ENCODE measurements around the gene ATP10D.
"Not testable (repeated sequence)": the region's sequence is repeated elsewhere in the genome, so short reads cannot be mapped to it uniquely, and the experiment has no call there.

ATP10D gene

GRCh38 chr4:47482326-47482725 lies 2.7 kb upstream of the ATP10D start:
- TF ChIP-seq CTCF (IDR thresholded peaks at IDR 0.05), result no peak
- H3K36me3 ChIP-seq, result no peaks in the 10 kb centered on the region
- intact Hi-C loops (cut with DNase I; ENCODE audit: low total_unique reads), result loop anchor here (1.0 kb wide), 1 partner anchor 18 kb away; no protein-coding TSS in a partner anchor
- no peaks in the 10 kb centered on the region for H3K9me3 ChIP-seq
- H3K4me3 ChIP-seq, result no peak overlapping the region
- H3K27ac ChIP-seq, result no peak overlapping the region
- no peak for DNase-seq
- H3K27me3 ChIP-seq, result no peaks in the 10 kb centered on the region
- peaks cover 0 to 15% (median 2%) of the 10 kb centered on the region in 4 donors for H3K4me1 ChIP-seq

GRCh38 chr4:47483745-47484144 lies 1.3 kb upstream of the ATP10D start:
- Histone ChIP-seq H3K9me3 (no peaks in the 10 kb centered on the region), H3K4me3 (no peak overlapping the region), H3K27ac (peak overlapping the region; percentile 82 to 91), H3K36me3 (no peaks in the 10 kb centered on the region), H3K4me1 (peaks cover 0 to 15% (median 4%) of the 10 kb centered on the region in 4 donors), H3K27me3 (no peaks in the 10 kb centered on the region)
- DNase-seq, result no peak
- TF ChIP-seq CTCF (IDR thresholded peaks at IDR 0.05), result no peak
- intact Hi-C loops (cut with DNase I; ENCODE audit: low total_unique reads), result no loop called here

- H3K4me1 ChIP-seq, result peaks cover 0 to 15% (median 4%) of the 10 kb centered on the region in 4 donors
- no peak overlapping the region for H3K4me3 ChIP-seq
- no peak for TF ChIP-seq CTCF (IDR thresholded peaks at IDR 0.05)
- no peak for DNase-seq
- intact Hi-C loops (cut with DNase I; ENCODE audit: low total_unique reads), result no loop called here
- H3K9me3 ChIP-seq, result no peaks in the 10 kb centered on the region
- H3K27ac ChIP-seq, result peak overlapping the region; percentile 82 to 91
- H3K27me3 ChIP-seq, result no peaks in the 10 kb centered on the region
- H3K36me3 ChIP-seq, result no peaks in the 10 kb centered on the region
Measured at GRCh38 chr4:47484168-47484567, 907 bp upstream of the ATP10D start.

GRCh38 chr4:47485768-47486167 lies 693 bp downstream of the ATP10D start:
- no peaks in the 10 kb centered on the region for H3K27me3 ChIP-seq
- DNase-seq, result no peak
- no peaks in the 10 kb centered on the region for H3K9me3 ChIP-seq
- intact Hi-C loops (cut with DNase I; ENCODE audit: low total_unique reads), result no loop called here
- no peaks in the 10 kb centered on the region for H3K36me3 ChIP-seq
- no peak for TF ChIP-seq CTCF (IDR thresholded peaks at IDR 0.05)
- H3K4me3 ChIP-seq, result peak overlapping the region; percentile 63 to 65
- peak overlapping the region; percentile 82 to 91 for H3K27ac ChIP-seq
- H3K4me1 ChIP-seq, result peaks cover 0 to 27% (median 6%) of the 10 kb centered on the region in 4 donors

GRCh38 chr4:47486231-47486673 lies 1.2 kb downstream of the ATP10D start:
- H3K9me3 ChIP-seq, result no peaks in the 10 kb centered on the region
- peak overlapping the region; percentile 63 to 65 for H3K4me3 ChIP-seq
- TF ChIP-seq CTCF (IDR thresholded peaks at IDR 0.05), result no peak
- H3K36me3 ChIP-seq, result no peaks in the 10 kb centered on the region
- intact Hi-C loops (cut with DNase I; ENCODE audit: low total_unique reads), result no loop called here
- no peak for DNase-seq
- no peaks in the 10 kb centered on the region for H3K27me3 ChIP-seq
- H3K4me1 ChIP-seq, result peaks cover 0 to 32% (median 6%) of the 10 kb centered on the region in 4 donors
- H3K27ac ChIP-seq, result peak overlapping the region; percentile 82 to 91

- intact Hi-C loops (cut with DNase I; ENCODE audit: low total_unique reads); H3K36me3 ChIP-seq; H3K9me3 ChIP-seq; DNase-seq; H3K27me3 ChIP-seq: not testable (repeated sequence)
- Histone ChIP-seq H3K4me1 (peaks cover 0 to 36% (median 6%) of the 10 kb centered on the region in 4 donors), H3K27ac (peak overlapping the region; percentile 82 to 91), H3K4me3 (peak overlapping the region; percentile 63 to 65)
Measured at GRCh38 chr4:47486727-47487126, 1.7 kb downstream of the ATP10D start.
